Activated T-cell treated with anti-CD3 and anti-CD28 coated beads, Interleukin-2, amount 50 U/mL, for 48 hours (primary cell): ENCODE measurements around the gene SYTL5.

Experiments
- DNase-seq, 2 experiments: peaks; one replicate each; pipeline ENCODE4 v3.0.0-alpha.2; 2020

SYTL5 gene

GRCh38 chrX:38154340-38154739 lies 148.0 kb downstream of the SYTL5 start:
- DNase-seq: no peak

GRCh38 chrX:38154818-38155217 lies 148.5 kb downstream of the SYTL5 start:
- no peak for DNase-seq

GRCh38 chrX:38156838-38157237 lies 150.5 kb downstream of the SYTL5 start:
- no peak for DNase-seq

- no peak for DNase-seq
Measured at GRCh38 chrX:38163193-38163592, 156.8 kb downstream of the SYTL5 start.

- DNase-seq: no peak
Measured at GRCh38 chrX:38165023-38165422, 158.7 kb downstream of the SYTL5 start.

GRCh38 chrX:38166478-38167083 lies 160.2 kb downstream of the SYTL5 start:
- no peak for DNase-seq

- no peak for DNase-seq
Measured at GRCh38 chrX:38170556-38170955, 164.2 kb downstream of the SYTL5 start.

GRCh38 chrX:38172596-38172995 lies 166.2 kb downstream of the SYTL5 start:
- DNase-seq: no peak

GRCh38 chrX:38175139-38175538 lies 168.8 kb downstream of the SYTL5 start:
- peak in 1 of 2 experiments; percentile 18 for DNase-seq

- no peak for DNase-seq
Measured at GRCh38 chrX:38178396-38178795, 172.0 kb downstream of the SYTL5 start.
